OCI-LY7 (cell line): Measurements from ENCODE around the gene HMOX2.

Experiments used
- CTCF ChIP-seq: fragments of 200-600 bp; sonication (generic); conservative IDR thresholded peaks from 2 replicates; pipeline ENCODE4 v1.5.1; 2014; ENCODE audit warnings: mild to moderate bottlenecking, antibody characterized with exemption, low read length, moderate library complexity, mixed read lengths
- EZH2phosphoT487 ChIP-seq: fragments of 200-600 bp; sonication (generic); IDR thresholded peaks from 2 replicates; pipeline ENCODE4 v1.6.1; 2018; ENCODE audit warnings: low read depth, borderline replicate concordance, mild to moderate bottlenecking, mixed run types, antibody characterized with exemption, low read length, moderate library complexity, mixed read lengths

GRCh38 chr16:4443986-4444385 lies 32.2 kb upstream of the HMOX2 start:
- TF ChIP-seq CTCF (no peak), EZH2phosphoT487 (no peak)
